Fibroblast of villous mesenchyme (primary cell): ENCODE data around the gene STK32A. TPM values are rescaled to one million over a fixed set of nuclear protein-coding genes. Genes with fewer than 3 reads are reported as not detected.

Experiments used
- DNase-seq: peaks from one replicate; pipeline ENCODE4 v3.0.0-alpha.2; 2010; ENCODE audit warnings: low read depth
- H3K4me3 ChIP-seq: 2 replicates; pipeline ENCODE4 v1.5.1; 2011; ENCODE audit warnings: low read depth, mild to moderate bottlenecking, low read length
- total RNA-seq: library from RNA; depleted of rRNA; stranded (reverse); fragments of >200 nt; gene quantifications from 2 replicates; pipeline ENCODE4 v1.2.3, GENCODE V29; 2012
- TF ChIP-seq, protein P1 (sequence below): IDR thresholded peaks from 2 replicates; pipeline ENCODE4 v1.5.1; 2012; ENCODE audit warnings: low read depth, mild to moderate bottlenecking, low read length; ENCODE audit not compliant: insufficient read depth

The STK32A gene
- total RNA-seq, 1 donor = 2.2 TPM

DNA sequence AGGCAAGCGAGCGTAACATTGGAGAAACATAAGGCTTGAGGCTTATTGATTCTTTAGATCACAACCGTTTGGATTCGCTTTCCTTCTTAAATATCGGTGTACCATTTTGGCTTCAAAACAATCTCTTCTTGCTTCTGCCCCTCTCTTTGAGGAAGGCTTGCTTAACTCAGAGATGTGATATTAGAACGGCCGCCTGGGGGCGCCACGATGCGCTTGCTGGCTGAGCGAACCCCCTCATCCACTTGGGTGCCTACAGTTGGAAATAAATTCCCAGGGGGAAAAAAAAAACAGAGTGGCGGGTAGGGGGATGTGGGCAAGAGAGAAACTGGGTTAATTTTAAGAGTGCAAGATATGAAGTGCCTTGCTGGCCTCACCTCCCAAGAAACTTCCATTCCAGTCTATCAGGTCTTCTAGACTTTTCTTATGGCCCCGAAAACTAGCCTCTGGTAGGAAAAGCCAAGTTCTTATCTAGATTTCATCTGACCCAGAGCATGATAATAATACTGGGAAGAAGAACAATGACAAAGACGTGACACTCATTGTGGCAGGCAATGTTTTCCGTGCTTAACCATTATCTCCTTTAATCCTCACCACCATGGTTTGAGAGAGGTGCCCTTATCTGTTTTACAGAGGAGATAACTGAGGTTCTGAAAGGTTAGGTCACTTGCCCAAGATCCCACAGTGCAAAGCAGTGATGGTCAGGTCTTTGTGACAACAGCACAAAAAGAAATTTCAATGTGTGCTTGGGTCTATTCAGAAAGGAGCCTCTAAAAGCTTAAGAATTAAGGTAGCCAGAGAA, 159.2 kb downstream of the STK32A start:
- no peak overlapping the region for H3K4me3 ChIP-seq
- DNase-seq = no peak
- TF ChIP-seq, protein P1, sequence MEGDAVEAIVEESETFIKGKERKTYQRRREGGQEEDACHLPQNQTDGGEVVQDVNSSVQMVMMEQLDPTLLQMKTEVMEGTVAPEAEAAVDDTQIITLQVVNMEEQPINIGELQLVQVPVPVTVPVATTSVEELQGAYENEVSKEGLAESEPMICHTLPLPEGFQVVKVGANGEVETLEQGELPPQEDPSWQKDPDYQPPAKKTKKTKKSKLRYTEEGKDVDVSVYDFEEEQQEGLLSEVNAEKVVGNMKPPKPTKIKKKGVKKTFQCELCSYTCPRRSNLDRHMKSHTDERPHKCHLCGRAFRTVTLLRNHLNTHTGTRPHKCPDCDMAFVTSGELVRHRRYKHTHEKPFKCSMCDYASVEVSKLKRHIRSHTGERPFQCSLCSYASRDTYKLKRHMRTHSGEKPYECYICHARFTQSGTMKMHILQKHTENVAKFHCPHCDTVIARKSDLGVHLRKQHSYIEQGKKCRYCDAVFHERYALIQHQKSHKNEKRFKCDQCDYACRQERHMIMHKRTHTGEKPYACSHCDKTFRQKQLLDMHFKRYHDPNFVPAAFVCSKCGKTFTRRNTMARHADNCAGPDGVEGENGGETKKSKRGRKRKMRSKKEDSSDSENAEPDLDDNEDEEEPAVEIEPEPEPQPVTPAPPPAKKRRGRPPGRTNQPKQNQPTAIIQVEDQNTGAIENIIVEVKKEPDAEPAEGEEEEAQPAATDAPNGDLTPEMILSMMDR = peak; percentile 41

DNA sequence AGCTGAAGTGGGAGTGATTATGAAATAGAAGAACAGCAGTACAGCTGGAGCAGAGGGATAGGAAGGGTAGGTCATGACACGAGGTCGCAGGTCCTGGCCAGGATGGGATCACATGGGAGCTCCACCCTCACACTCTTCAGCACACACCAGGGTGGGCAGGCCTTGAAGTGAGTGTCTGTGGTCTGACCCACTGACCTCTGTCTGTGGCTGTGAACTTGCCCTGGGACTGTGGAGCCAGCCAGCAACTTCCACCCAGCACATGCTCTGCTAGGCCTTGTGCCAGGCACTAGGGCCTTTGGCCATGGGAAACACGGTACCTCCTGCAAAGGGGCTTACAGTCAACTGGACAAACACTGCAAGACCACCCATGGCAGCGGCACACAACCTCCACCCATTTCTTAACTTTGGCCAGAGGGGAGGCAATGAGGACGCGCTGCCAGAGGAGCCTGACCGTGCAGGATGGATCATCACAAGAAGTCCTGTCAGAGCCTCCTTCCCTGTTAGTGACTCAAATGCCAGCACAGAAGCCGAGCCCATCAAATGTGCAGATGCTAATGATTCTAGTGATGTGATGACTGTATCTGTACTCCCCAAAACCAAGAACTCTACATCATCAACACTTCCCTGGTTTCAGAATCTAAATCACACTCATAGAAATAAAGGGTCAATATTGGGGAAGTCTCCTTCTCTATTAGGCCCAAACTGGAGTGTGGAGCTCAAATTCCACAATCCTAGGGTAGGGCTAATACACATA, 161.4 kb downstream of the STK32A start:
- DNase-seq = peak; percentile 91

DNA sequence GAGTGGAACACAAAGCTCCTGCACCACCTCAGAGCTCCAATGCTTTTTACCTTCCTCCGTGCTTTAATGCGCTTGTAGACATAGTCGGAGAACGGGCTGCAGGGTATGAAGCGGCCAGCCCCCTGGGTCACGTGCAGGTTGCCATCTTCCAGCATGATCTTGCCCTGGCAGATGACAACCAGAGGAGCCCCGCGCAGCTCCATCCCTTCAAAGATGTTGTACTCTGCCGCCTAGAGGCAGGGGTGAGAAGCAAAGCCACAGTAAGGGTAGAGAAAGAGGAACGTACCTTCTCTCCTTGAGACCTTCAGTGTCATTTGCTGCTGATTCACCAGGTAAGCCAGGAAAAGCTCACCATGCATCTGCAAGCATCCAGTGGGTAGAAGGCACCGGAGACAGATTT, 162.8 kb downstream of the STK32A start:
- no peak overlapping the region for H3K4me3 ChIP-seq
- DNase-seq = no peak
- TF ChIP-seq, protein P1 = peak; percentile 7

More for the DNA sequence above, 161.4 kb downstream of the STK32A start:
- TF ChIP-seq, protein P1 = no peak
- no peak overlapping the region for H3K4me3 ChIP-seq

DNA sequence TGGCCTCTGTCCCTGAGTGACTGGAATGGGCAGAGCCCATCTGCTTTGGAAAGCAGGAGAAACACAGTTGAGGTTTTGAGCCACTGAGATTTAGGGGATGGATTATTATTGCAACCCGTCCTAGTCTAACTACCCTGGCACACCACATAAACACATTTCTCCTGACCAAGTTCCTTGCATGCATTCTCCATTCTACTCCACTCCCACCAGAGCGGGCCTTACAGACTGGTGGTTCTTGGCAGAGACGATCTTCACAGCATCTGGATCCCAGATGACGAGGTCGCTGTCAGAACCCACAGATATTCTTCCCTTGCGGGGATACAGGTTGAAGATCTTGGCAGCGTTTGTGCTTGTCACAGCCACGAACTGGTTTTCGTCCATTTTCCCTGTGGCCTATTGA, 164.0 kb downstream of the STK32A start:
- peak; percentile 57 for DNase-seq
- TF ChIP-seq, protein P1 = no peak
- no peak overlapping the region for H3K4me3 ChIP-seq

DNA sequence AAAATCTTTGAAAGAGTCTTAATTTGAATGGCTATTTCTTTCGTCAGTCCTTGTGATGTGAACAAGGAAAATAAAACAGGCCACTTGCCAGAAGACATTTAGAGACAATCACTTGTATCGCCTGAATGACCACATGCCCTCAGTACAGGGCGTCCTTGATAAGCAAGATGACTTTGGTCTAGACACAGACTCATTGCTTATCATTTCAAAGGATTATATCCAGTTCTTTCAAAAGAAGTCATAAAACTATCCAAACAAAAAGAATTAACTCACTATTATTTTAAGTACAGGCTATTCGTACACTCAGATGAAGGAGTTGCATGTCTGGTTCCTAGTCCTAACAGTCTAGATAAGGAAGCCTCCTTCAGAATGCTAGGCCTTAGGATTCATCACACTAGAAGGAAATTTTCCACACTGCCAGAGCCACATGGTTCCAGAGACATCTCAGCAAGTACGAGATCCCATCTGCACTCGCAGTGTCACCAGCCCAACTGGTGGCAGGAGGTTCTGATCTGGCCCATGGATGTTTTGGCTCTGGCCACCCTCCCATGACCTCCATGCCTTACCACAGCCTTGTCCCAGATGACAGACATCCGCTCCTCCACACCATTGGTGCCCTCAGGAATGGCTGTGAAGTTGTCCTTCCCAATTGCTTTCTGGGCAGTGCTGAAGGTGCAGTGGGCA, 165.4 kb downstream of the STK32A start:
- H3K4me3 ChIP-seq = no peak overlapping the region
- TF ChIP-seq, protein P1 = no peak
- peak; percentile 88 for DNase-seq

DNA sequence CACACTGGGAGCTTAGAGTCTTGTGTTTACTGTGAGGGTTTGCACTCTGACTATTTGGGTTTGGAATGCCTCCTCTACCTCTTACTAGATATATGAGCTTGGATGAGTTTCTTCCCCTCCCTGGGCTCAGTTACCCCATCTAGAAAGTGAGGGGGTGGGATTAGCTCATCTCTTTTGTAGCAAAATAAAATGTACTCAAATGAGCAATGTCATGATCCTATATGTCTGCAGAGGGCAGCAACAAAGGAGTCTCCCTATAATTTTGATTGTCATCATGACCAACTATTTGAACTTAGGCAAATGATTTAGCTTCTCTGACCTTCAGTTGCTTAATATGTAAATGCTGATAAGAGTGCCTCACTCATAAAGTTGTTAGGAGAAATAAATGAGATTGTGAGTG, 166.1 kb downstream of the STK32A start:
- DNase-seq = peak; percentile 67
- TF ChIP-seq, protein P1 = peak; percentile 3
- H3K4me3 ChIP-seq = no peak overlapping the region
